CD4-positive, alpha-beta T cell treated with Interferon gamma for 1 hour (primary cell): ENCODE measurements around the gene GATD1.

ENCODE experiments used
- DNase-seq: peaks from one replicate; pipeline ENCODE4 v3.0.0-alpha.2; 2020

GATD1 gene, protein sequence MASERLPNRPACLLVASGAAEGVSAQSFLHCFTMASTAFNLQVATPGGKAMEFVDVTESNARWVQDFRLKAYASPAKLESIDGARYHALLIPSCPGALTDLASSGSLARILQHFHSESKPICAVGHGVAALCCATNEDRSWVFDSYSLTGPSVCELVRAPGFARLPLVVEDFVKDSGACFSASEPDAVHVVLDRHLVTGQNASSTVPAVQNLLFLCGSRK

DNA sequence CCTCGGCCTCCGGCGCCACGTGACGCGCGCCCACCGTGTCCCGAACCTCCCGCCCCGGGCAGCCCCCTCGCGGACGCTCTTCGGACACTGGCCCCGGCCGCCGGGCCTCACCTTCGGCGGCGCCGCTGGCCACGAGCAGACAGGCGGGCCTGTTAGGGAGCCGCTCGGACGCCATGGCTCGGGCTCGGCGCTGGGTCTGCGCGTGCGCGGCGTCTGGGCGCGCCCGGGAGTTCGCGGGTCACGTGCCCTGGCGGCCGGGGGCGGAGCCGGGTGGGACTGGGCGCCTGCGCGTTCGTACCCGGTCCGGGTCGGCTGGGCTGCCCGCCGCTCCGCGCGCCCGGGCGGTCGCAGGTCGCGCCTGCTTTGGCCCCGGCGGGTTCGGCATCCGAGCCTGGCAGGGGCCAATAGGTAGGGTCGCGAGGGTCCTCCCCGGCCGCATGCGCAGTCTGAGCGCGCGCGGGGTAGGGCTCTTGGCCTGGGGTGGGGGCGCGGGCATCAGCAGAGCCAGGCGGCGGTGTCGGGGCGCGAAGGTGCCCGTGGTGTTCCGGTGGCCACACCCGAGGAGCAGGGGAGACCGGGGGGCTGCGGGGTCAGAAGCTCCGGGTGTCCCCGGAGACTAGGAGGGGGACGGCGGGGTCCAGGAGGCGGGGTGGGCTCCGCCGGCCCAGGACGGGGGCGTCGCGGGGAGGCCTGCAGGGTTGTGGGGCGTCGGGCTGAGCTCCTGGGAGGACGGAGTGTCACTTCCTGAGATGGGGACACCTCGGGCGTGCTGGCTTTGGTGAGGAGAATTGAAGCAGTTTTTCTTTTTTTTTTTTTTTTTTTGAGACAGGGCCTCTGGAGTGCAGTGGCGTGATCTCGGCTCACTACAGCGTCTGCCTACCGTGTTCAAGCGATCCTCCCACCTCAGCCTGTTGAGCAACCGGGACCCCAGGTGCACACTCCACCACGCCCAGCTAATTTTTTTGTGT is at the start of gene GATD1:
GATD1 (minus strand) TSS at position 200 of the 968 bp plus-strand sequence; CDS start at position 175, 25 bp downstream.
- peak; percentile 90 for DNase-seq

DNA sequence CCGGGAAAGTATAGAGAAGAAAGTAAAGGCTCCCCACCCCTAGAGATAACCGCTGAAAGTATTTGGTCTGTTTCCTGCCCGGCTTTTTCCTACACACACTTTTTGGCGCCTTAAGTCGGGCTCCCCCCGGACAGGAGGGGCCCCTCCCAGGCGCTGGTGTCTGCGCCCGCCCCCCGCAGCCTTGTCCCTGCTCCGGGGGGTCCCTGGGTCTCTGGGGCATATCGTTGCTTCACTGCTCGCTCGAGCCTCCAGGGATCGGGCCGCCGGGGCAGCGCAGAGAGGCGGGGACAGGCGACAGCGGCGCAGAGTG is 49.5 kb upstream of the GATD1 start:
- DNase-seq: no peak

DNA sequence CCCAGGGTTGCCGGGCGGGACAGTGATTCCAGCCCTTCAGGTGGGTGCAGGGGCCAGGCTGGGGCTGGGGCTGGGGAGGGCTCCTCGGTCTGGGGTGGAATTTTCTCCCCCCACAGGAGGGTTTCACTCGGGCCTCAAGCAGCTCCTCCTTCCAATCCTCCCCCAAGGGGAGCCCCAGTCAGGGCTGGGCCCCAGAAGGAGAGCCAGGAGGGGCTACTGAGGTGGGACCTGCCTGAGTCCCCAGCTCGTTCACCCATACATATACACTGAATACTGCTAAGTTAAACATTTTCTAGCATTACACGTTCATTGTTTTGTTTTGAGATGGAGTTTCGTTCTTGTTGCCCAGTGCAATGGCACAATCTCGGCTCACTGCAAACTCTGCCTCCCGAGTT is 48.9 kb upstream of the GATD1 start:
- DNase-seq: no peak

DNA sequence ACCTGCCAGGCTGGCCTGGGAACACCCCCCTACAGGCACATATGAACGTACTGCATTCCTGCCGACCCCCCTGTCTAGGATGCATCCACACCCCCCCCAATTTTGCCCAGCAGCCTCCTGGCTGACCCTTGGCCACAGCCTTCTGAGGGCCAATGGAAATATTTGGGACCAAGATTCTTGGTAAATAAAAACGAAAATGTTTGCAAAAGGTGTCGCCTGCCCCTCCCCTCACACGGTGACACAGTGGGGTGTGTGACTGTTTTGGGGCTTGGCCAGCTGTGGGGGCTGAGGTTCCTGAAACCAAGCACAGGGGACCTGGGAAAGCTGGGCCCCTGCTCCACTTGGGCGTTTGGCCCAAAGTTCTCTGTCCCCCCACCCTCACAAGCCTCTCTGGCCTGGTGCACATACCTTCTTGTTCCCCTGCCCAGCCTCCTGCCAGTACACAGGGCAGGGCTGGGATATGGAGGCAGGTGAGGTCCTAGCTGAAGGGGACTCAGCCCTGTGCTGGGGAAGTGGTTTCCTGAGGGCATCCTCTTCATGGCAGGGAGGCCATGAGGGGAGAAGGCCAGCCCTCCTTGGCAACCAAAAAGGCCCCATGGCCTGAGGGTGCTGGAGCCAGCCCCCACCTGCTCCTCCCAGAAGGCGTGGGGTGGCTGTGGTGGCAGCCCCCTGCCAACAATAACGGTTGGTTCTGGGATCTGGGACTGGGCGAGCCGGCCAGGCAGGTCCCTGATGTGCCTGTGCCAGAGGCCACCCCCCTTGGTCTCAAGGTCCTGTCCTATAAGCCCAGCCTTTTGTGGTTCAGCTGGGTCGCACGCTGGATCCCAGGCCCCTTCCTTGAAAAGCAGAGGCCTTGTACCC is 48.3 kb upstream of the GATD1 start:
- no peak for DNase-seq

DNA sequence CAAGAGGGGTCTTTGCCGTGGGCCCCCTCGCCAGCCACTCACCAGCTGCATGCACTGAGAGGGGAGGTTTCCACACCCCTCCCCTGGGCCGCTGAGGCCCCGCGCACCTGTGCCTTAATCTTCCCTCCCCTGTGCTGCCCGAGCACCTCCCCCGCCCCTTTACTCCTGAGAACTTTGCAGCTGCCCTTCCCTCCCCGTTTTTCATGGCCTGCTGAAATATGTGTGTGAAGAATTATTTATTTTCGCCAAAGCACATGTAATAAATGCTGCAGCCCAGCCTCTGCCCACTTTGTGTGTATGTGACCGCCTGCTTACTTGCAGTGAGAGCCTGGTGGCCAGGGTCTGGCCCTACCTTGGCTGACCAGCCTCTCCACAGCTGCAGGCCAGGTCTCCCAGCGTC is 47.7 kb upstream of the GATD1 start:
- no peak for DNase-seq

DNA sequence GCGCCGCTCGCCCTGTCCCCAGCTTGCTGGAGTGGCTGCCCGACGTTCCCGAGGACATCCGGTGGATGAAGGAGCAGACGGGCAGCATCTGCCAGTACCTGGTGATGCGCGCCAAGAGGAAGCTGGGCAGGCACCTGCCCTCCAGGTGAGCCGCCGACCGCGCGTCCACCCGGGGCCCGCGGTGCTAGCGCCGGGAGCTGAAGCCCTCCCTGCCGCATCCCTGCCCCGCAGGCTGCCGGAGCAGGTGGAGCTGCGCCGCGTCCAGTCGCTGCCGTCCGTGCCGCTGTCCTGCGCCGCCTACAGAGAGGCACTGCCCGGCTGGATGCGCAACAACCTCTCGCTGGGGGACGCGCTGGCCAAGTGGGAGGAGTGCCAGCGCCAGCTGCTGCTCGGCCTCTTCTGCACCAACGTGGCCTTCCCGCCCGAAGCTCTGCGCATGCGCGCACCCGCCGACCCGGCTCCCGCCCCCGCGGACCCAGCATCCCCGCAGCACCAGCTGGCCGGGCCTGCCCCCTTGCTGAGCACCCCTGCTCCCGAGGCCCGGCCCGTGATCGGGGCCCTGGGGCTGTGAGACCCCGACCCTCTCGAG is 47.1 kb upstream of the GATD1 start:
- DNase-seq: no peak

DNA sequence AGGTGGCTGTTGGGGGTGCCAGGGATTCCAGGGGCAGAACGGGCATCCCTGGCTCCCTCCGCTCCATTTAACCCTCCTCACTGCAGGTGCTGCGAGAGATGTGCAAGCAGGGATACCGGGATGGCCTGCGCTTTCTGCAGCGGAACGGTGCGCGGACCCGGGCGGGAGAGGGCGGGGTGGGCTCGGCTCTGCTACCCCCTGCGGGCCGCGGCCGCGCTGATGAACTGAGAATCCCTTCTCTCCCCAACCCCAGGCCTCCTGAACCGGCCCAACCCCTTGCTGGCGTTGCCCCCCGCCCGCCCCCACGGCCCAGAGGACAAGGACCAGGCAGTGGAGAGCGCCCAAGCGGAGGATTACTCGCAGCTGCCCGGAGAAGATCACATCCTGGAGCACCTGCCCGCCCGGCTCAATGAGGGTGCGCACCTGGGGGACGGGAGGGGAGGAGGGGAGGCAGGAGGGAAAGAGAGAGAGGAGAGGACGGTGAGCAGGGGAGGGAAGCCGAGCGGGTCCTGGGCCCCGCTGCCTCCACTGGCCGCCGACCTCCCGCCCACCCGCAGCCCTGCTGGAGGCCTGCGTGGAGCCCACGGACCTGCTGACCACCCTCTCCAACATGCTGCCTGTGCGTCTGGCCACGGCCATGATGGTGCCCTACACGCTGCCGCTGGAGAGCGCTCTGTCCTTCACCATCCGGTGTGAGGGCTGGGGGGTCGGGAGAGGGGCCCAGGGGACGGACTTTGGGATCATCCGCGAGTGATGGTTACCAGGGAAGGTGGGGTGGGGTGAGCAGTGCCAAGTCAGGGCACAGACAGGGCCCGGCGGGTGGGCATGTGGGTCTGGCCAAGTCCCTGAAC is 46.4 kb upstream of the GATD1 start:
- no peak for DNase-seq

DNA sequence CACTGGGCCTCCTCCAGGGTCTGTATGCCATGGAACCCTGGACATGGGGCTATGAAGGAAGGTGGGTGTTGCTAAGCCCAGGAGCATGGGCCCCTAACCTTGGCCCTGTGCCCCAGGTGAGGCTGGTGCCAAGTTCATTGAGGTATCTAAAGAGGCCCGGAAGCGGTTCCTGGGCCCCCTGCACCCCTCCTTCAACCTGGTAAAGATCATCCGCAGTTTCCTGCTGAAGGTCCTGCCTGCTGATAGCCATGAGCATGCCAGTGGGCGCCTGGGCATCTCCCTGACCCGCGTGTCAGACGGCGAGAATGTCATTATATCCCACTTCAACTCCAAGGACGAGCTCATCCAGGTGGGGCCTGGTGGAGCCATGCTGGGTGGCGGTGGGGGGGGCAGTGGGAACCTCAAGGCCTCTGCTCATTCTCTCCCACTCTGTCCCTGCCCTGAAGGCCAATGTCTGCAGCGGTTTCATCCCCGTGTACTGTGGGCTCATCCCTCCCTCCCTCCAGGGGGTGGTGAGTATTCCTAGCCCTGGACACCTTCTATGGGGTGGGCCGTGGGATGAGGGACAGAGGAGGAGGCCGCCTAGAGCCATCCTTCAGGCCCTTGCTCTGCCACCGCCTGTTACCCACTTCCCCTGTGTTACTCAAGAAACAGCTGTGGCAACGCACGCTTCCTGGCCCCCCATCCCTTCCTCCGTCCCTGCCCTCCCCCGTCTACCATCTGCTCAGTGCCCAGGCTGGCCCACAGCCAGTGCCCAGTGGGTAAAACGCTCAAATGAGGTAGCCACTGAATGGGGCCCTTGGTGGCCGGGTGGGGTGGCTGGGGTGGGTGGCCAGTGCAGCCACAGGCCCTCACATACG is 44.5 kb upstream of the GATD1 start:
- DNase-seq: peak; percentile 29

DNA sequence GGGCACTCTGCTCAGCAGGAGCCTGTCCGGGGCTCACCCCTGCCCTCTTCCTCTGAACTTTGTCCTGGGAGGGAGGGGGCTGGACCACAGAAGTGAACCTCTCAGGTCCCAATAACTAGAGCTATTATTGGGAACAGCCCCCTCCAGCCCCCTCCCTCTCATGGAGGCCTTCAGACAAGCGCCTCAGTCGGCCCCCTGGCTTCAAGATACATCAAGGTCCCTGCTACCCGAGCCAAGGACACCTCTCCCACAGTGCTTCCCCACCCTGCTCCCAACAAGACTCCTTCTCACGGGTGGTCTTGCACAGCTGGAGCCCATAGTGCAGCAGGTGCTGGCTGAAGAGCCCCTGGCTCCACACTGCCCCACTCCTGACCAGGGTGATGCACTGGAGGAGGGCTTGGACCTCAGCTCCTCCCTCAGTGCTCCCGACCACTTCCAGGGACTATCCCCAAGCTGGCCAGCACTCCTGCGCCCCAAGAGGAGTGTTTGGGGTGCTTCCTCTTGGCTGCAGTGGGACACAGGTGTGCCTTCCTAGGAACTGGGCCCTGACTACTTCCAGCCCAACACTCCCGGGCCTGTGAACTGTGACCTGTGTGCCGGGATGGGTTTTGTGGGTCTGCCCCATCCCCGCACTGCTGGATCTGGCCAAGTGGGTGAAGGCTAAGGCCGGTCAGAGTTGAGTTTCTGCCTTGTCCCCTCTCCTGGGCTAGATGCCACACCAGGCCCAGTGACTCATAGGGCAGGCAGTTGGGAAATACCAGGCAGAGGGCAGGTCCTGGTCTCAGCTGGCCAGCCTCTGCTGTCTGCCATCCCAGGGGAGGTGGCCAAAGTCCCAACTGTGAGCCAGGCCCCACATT is 43.6 kb upstream of the GATD1 start:
- DNase-seq: peak; percentile 56

DNA sequence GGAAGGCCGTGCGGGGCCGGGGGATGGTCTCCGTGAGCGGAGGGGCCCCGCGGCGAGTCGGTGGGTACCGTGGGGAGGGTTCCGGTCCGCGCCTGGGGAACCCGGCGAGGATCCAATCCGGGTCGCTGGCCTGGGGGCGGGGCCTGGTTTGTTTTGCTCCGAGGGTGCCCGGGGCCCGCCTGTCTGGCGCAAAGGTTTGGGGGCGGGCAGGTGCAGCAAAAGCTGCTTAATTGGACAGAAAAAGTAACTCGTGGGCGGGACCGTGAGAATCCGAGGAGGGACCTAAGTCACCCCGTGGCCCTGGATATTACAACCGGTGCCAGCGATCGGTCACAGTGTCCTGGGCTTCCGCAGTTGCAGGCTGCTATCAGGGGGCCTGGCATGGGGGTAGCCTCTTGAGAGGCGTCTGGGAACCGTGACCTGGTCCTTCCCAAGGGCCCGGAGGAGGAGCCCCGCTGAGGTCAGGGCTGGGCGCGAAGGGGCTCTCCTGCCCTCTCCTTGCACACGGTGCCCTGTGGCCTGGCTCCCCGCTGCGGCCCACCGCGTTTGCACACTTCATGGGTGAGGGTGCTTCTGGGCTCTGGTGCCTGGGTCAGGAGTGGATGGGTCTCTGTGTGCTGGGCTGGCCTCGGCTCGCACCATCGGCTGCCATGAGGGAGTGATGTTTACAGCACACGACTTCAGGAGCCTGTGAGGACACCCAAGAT is 42.8 kb upstream of the GATD1 start:
- peak; percentile 95 for DNase-seq

DNA sequence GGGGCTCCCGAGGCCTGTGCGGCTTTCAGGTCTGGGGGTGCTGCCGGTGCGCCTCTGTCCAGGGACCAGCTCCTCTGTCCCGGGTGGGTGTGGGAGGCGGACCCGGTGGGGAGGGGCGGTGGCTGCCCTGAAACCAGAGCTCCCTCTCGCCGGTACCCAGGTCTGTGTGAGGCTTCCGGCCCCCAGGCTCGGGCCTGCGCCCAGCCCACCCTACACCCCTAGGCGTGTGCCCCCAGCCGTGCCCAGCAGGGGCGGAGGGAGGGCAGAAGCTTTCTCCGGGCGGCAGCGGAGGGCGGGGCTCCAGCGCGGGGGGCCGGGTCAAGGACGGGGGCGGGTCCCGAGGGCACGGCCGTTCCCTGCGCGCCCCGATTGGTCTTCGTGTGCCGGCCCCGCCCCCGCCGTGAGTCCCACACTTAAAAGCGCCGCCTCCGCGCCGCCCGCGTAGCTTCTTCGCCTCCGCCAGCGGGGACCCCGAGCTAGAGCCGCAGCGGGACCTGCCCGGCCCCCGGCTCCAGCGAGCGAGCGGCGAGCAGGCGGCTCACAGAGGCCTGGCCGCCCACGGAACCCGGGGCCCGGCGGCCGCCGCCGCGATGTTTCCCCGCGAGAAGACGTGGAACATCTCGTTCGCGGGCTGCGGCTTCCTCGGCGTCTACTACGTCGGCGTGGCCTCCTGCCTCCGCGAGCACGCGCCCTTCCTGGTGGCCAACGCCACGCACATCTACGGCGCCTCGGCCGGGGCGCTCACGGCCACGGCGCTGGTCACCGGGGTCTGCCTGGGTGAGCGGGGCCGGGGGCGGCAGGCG is 42.0 kb upstream of the GATD1 start:
- DNase-seq: peak; percentile 91

DNA sequence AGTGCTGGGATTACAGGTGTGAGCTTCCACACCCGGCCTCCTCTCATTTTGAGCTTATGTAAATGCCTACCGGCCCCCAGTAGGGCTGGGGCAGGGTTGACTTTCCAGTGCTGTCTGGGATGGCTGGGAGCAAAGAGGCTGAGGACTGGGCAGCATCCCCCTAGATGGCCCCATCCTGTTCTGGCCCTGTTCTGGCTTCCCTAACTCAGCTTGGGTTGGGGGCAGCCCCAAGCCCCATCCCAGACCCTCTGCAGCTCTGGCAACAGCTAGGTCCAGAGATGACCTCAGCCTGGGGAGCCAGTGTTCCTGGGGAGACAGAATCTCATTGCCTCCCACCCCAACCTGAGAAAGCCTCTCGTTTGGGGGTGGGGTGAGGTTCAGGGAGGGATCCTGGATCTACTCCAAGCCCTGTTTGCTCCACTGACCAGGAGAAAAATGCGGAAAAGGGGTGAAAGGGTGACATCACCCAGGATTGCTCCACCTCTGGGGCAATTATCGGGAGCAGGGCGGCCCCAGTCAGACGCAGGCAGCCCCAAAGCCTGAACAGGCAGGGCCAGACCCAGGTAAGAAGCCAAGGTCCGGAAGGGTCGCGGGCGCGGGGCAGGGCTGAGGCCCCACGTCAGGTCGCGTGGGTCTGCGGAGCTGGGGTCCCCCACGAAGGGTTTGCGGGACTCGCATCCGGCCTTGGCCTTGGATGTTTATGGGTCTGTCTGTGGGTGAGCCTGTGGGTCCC is 41.3 kb upstream of the GATD1 start, which contains the start of gene PNPLA2:
PNPLA2 (plus strand) TSS at position 519 of the 733 bp plus-strand sequence. CDS start 805 bp downstream, outside the sequence.
- no peak for DNase-seq

DNA sequence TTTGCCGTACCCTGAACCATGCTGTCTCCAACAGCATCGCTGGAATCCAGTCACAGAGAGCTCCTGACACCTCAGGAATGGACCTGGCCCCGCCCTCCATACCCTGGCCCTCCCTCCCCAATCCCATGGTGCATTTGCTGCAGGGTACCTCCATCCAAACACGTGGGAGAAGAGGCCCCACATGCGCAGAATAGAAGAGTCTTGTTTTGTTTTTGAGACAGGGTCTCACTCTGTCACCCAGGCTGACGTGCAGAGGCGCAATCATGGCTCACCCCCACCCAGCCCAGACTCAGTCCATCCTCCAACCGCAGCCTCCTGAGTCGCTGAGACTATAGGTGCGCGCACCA is 39.1 kb upstream of the GATD1 start:
- no peak for DNase-seq

DNA sequence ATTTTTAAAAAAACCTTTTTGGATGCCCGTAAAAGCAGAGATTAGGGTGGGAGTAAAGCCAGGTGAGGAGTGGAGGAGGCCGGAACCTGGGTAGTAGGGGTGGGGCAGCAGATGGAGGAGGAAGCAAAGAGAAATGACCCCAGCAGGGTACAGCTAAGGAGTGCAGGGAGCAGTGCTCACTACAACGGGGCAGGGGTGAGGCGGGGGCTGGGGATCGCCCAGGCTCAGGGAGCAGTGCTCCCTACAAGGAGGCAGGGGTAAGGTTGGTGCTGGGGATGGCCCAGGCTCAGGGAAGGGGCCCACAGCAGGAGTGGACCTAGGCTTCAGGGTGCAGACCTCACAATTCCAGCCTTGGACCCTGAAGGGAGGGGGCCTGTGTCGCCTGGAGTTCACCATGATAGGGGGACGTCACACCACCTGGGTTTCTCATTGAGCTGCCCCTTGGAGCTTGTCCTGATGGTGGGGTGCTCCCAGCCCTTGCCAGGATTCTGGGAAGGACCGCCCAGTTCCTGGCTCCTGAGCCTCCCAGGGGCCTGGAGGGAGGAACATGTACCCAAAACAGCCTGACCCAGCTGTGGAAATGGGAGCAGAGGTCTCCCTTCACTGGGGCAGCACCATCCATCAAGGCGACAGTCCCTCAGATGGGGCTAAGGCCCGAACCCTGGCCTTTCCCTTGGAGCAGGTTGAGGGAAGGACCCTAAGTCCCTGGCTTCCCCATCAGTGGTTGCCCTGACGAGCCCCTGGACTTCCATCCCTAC is 38.6 kb upstream of the GATD1 start:
- DNase-seq: no peak

DNA sequence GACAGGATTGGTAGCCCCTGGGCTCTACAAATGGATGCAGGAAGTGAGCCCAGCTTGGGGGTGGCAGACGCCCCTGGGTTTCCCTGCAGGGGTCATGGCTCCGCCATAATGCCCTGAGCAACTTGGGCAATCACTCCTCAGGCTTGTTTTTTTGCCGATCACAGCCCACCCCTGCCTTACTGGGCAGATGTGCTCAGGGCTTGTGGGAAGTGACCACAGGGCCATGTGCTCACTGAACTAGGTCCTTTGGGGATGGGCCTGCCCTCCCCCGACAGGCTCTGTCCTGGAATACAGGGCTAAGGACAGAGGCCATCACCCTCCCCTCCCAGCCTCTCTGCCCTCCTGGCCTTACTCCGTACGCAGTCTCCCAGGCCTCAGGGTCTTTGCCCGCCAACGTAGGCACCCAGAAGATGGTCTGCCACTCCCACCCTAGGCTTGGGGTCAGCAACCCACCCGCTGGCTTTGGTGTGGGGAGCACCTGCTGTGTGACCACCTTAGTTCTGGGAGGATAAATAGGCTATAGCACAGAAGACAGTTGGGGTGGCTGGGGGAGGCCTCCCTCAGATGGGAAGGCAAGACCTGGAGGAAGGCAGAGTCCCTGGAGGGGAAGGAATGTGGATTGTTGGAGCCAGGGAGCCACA is 36.3 kb upstream of the GATD1 start:
- no peak for DNase-seq

DNA sequence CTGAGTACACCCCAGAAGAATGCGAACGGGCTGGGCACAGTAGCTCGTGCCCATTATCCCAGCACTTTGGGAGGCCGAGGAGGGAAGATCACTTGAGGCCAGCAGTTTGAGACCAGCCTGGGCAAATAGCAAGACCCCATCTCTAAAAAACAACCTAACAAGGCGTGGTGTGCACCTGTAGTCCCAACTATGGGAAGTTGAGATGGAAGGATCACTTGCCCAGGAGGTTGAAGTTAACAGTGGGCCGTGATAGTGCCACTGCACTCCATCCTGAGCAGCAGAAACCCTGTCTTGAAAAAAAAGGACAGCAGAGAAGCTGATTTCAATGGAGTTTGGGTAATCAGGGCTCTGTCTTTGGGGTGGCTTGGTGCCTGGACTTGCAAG is 35.8 kb upstream of the GATD1 start:
- no peak for DNase-seq
